HG03097 (cell line): ENCODE results near the gene PAQR7.

Source experiments
- ATAC-seq: cut with Tn5 transposase; IDR thresholded peaks from one replicate; pipeline ENCODE4 v1.9.1; 2021; ENCODE audit not compliant: unreplicated experiment, low FRiP score

Gene PAQR7

GRCh38 chr1:25903986-25904385, 28.5 kb upstream of the PAQR7 start:
- ATAC-seq = no peak

GRCh38 chr1:25902462-25902861, 27.0 kb upstream of the PAQR7 start:
- no peak for ATAC-seq

GRCh38 chr1:25900219-25900618, 24.7 kb upstream of the PAQR7 start:
- no peak for ATAC-seq

- no peak for ATAC-seq
These were observed 24.3 kb upstream of the PAQR7 start for GRCh38 chr1:25899792-25900191.

GRCh38 chr1:25898223-25899015, 22.9 kb upstream of the PAQR7 start:
- no peak for ATAC-seq

- no peak for ATAC-seq
These were observed 22.2 kb upstream of the PAQR7 start for GRCh38 chr1:25897754-25898153.

- no peak for ATAC-seq
These were observed 20.8 kb upstream of the PAQR7 start for GRCh38 chr1:25896266-25896665.

GRCh38 chr1:25895365-25895990, 20.0 kb upstream of the PAQR7 start:
- peak; percentile 74 for ATAC-seq

GRCh38 chr1:25893116-25893515, 17.6 kb upstream of the PAQR7 start:
- ATAC-seq = no peak

GRCh38 chr1:25891606-25892005, 16.1 kb upstream of the PAQR7 start:
- no peak for ATAC-seq

GRCh38 chr1:25890239-25891034, 14.9 kb upstream of the PAQR7 start:
- ATAC-seq = no peak

GRCh38 chr1:25889470-25889869, 14.0 kb upstream of the PAQR7 start:
- no peak for ATAC-seq

GRCh38 chr1:25888426-25888987, 13.0 kb upstream of the PAQR7 start:
- no peak for ATAC-seq

GRCh38 chr1:25885602-25886001, 10.1 kb upstream of the PAQR7 start:
- ATAC-seq = no peak

- no peak for ATAC-seq
These were observed 5.8 kb upstream of the PAQR7 start for GRCh38 chr1:25881266-25881665.

GRCh38 chr1:25880518-25880917, 5.0 kb upstream of the PAQR7 start:
- ATAC-seq = no peak

- no peak for ATAC-seq
These were observed 4.2 kb upstream of the PAQR7 start for GRCh38 chr1:25879675-25880074.

GRCh38 chr1:25878690-25879089, 3.2 kb upstream of the PAQR7 start:
- no peak for ATAC-seq

GRCh38 chr1:25877155-25877554, 1.6 kb upstream of the PAQR7 start:
- ATAC-seq = no peak

GRCh38 chr1:25876693-25877077, 1.2 kb upstream of the PAQR7 start:
- ATAC-seq = no peak
